ENCODE results near the gene PHGDH. TPM values are rescaled to one million over a fixed set of nuclear protein-coding genes. Genes with fewer than 3 reads are reported as not detected.

The PHGDH gene
- total RNA-seq, 4 donors from 2014 or later, result 16.5 to 56.3 (median 42.9) TPM

- no peak for DNase-seq (ENCODE audit: low spot score in 2 of 2)
- H3K27me3 ChIP-seq, result no peaks in the 10 kb centered on the region
- WGBS, 2 donors, result 90 to 95% methylated on average over 4 of the region's 4 CpGs
- H3K27ac ChIP-seq, result no peak overlapping the region
- no peaks in the 10 kb centered on the region for H3K4me1 ChIP-seq
- no peaks in the 10 kb centered on the region for H3K9me3 ChIP-seq
- H3K4me3 ChIP-seq, result no peak overlapping the region
- H3K36me3 ChIP-seq, result no peaks in the 10 kb centered on the region
- TF ChIP-seq POLR2A (IDR thresholded peaks at IDR 0.05), result no peak
- TF ChIP-seq, protein P1, sequence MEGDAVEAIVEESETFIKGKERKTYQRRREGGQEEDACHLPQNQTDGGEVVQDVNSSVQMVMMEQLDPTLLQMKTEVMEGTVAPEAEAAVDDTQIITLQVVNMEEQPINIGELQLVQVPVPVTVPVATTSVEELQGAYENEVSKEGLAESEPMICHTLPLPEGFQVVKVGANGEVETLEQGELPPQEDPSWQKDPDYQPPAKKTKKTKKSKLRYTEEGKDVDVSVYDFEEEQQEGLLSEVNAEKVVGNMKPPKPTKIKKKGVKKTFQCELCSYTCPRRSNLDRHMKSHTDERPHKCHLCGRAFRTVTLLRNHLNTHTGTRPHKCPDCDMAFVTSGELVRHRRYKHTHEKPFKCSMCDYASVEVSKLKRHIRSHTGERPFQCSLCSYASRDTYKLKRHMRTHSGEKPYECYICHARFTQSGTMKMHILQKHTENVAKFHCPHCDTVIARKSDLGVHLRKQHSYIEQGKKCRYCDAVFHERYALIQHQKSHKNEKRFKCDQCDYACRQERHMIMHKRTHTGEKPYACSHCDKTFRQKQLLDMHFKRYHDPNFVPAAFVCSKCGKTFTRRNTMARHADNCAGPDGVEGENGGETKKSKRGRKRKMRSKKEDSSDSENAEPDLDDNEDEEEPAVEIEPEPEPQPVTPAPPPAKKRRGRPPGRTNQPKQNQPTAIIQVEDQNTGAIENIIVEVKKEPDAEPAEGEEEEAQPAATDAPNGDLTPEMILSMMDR (IDR thresholded peaks at IDR 0.05), result no peak
These were observed 40.9 kb downstream of the PHGDH start for GRCh38 chr1:119752592-119752991.

DNA sequence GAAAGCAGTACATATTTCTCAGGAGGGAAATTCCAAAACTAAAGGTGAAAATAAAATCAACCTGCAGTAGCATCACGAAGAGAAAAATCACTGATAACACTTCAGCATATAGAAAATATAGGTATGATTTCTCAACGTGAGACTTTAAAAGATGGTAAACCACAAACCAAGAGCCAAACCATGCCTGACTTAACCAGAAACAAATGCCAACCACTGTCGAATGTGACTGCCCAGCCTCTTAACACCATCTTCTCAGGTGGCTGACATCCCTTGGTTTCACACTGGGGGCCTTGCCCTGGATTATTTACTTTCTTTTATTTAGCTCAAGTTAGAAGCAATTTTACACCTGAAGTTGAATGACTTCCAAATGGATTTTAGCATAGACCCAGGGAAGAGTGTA is 46.9 kb downstream of the PHGDH start:
- H3K4me3 ChIP-seq, result no peak overlapping the region
- WGBS, 2 donors, result 84 to 86% methylated on average over 3 of the region's 3 CpGs
- H3K4me1 ChIP-seq, result no peaks in the 10 kb centered on the region
- H3K27ac ChIP-seq, result no peak overlapping the region
- H3K27me3 ChIP-seq, result no peaks in the 10 kb centered on the region
- no peak for TF ChIP-seq EP300 (IDR thresholded peaks at IDR 0.05)
- H3K9me3 ChIP-seq, result no peaks in the 10 kb centered on the region
- H3K36me3 ChIP-seq, result no peaks in the 10 kb centered on the region
- DNase-seq (ENCODE audit: low spot score in 2 of 2), result no peak

- Histone ChIP-seq H3K9me3 (peaks cover 0 to 7% (median 0%) of the 10 kb centered on the region in 4 donors), H3K4me1 (peaks cover 0 to 9% (median 0%) of the 10 kb centered on the region in 4 donors), H3K27ac (no peak overlapping the region), H3K27me3 (no peaks in the 10 kb centered on the region), H3K36me3 (no peaks in the 10 kb centered on the region), H3K4me3 (no peak overlapping the region)
- TF ChIP-seq POLR2A (IDR thresholded peaks at IDR 0.05) (no peak), EP300 (IDR thresholded peaks at IDR 0.05) (no peak)
- TF ChIP-seq, protein P1 (IDR thresholded peaks at IDR 0.05), result no peak
- WGBS, 2 donors, result 87 to 96% methylated on average over 1 of the region's 1 CpG
- no peak for DNase-seq (ENCODE audit: low spot score in 2 of 2)
These were observed 50.7 kb downstream of the PHGDH start for GRCh38 chr1:119762409-119762808.

DNA sequence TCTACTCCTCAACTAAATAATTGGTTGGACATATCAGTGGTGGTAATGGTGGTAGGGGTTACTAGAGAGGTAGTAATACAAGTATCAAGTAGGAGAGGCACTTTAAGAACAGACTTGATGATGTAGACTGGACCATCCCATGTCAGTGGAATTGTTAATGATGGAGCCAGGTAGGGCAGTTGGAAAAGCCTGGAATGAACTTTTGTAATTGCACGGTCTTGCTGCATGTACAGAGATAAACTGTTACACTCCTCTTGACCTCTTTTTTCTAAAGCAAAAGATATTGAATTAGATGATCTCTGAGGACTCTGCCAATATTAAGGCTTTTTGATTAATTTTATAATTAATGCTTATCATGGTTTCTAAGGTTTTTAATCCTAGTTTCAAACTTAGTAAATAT is 51.2 kb downstream of the PHGDH start:
- WGBS, 2 donors, result 91% methylated on average over 1 of the region's 1 CpG
- no peaks in the 10 kb centered on the region for H3K36me3 ChIP-seq
- no peak overlapping the region for H3K4me3 ChIP-seq
- peaks cover 0 to 9% (median 0%) of the 10 kb centered on the region in 4 donors for H3K4me1 ChIP-seq
- no peak for DNase-seq (ENCODE audit: low spot score in 2 of 2)
- no peaks in the 10 kb centered on the region for H3K27me3 ChIP-seq
- TF ChIP-seq POLR2A (IDR thresholded peaks at IDR 0.05) (no peak), EP300 (IDR thresholded peaks at IDR 0.05) (no peak)
- TF ChIP-seq, protein P1 (IDR thresholded peaks at IDR 0.05), result no peak
- peaks cover 0 to 7% (median 0%) of the 10 kb centered on the region in 4 donors for H3K9me3 ChIP-seq
- no peak overlapping the region for H3K27ac ChIP-seq

GRCh38 chr1:119764220-119764619 is 52.5 kb downstream of the PHGDH start:
- Histone ChIP-seq H3K27me3 (no peaks in the 10 kb centered on the region), H3K27ac (no peak overlapping the region), H3K36me3 (no peaks in the 10 kb centered on the region), H3K9me3 (peaks cover 0 to 7% (median 0%) of the 10 kb centered on the region in 4 donors), H3K4me3 (no peak overlapping the region), H3K4me1 (peaks cover 0 to 9% (median 0%) of the 10 kb centered on the region in 4 donors)
- WGBS, 2 donors, result 87 to 90% methylated on average over 6 of the region's 6 CpGs
- no peak for TF ChIP-seq EP300 (IDR thresholded peaks at IDR 0.05)
- TF ChIP-seq, protein P1 (IDR thresholded peaks at IDR 0.05), result no peak
- no peak for TF ChIP-seq POLR2A (IDR thresholded peaks at IDR 0.05)
- DNase-seq (ENCODE audit: low spot score in 2 of 2), result no peak

DNA sequence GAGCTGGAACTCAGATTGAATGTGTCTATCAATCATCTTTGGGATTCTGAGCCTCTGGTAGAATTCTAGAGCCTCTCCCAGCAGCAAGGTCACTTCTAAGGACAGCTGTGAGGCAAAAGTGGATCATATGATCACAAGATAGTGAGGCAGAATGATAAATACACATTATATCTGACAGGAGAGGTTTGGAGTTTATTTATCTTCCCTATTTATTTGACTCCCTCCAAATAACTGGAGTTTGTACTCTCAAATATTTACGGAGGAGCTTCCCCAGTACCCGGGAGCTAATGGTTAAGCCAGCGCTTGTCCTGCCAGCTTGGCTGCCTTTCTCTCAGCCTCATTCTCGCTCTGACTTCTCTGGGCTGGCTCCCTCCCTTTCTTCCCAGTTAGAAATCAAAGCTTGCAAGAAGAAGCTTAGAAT is 54.6 kb downstream of the PHGDH start:
- DNase-seq (ENCODE audit: low spot score in 2 of 2), result no peak
- Histone ChIP-seq H3K36me3 (no peaks in the 10 kb centered on the region), H3K27me3 (no peaks in the 10 kb centered on the region), H3K9me3 (peaks cover 0 to 7% (median 0%) of the 10 kb centered on the region in 4 donors), H3K4me3 (no peak overlapping the region), H3K4me1 (peaks cover 0 to 9% (median 0%) of the 10 kb centered on the region in 4 donors), H3K27ac (no peak overlapping the region)
- 59 to 75% methylated on average over 4 of the region's 4 CpGs for WGBS, 2 donors
- TF ChIP-seq EP300 (IDR thresholded peaks at IDR 0.05) (no peak), POLR2A (IDR thresholded peaks at IDR 0.05) (no peak)
- TF ChIP-seq, protein P1 (IDR thresholded peaks at IDR 0.05), result no peak
